GM21367 (cell line): Measurements from ENCODE around the gene OLFM3.

Source experiments
- ATAC-seq: cut with Tn5 transposase; IDR thresholded peaks from one replicate; pipeline ENCODE4 v1.9.1; 2021; ENCODE audit not compliant: unreplicated experiment

The OLFM3 gene

DNA sequence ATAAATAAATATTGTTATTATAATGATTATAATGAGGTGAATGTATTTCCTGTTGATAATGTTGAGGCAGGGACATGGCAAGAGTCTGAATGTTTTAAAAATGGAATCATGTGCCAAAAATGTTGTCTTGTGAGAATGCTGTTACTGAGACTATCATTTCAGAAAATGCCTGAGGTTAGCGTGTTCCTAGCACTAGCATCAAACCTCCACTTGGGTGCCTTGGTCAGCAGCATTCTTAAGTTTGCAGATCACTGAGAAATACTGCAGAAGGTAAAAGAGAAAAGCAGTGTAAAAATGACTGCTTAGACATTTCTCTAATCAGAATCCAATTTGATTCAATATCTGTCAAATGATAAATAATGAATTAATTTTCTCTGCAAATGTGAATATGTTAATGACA is 50.8 kb downstream of the OLFM3 start:
- no peak for ATAC-seq

DNA sequence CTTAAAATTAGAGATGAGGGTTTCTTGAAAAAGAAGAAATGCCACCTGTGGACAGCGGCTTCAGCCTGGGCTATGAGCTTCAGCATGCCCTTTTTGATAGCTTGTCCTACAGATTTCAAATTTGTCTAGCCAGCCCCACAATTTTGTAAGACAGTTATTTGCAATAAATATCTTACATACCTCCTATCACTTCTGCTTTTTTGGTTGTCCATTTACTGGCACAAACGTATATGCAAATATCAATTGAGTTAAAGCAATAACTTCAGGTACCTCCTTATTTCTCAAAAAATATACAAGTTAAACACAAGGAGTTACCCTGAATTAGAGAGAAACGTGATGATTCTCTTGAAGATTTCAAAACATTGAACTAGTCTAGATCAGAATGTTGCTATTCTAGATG is 53.5 kb downstream of the OLFM3 start:
- no peak for ATAC-seq

- ATAC-seq: no peak
These were observed 54.1 kb downstream of the OLFM3 start for GRCh38 chr1:101942516-101943193.

DNA sequence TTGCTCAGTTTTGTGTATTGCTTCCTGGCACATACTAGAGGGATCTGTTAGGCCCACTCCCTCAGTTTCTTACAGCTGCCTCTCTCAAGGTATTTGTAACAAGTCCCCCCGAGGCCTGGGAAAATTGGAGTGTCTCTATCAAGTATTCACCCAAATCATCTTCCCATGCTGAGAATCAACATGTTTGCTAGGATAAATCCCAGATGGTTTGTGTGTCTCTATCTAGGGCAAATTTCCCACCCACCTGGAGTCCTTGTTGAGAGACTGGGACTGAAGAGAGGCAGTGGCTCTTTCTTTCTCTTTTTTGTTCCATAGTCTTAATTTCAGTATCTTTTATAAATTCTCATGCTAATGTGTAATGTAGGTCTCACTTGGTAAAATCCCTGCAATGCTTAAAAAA is 58.0 kb downstream of the OLFM3 start:
- ATAC-seq: no peak

GRCh38 chr1:101929343-101929742 is 67.4 kb downstream of the OLFM3 start:
- ATAC-seq: no peak

GRCh38 chr1:101928829-101929228 is 67.9 kb downstream of the OLFM3 start:
- no peak for ATAC-seq

GRCh38 chr1:101924700-101925099 is 72.0 kb downstream of the OLFM3 start:
- no peak for ATAC-seq

DNA sequence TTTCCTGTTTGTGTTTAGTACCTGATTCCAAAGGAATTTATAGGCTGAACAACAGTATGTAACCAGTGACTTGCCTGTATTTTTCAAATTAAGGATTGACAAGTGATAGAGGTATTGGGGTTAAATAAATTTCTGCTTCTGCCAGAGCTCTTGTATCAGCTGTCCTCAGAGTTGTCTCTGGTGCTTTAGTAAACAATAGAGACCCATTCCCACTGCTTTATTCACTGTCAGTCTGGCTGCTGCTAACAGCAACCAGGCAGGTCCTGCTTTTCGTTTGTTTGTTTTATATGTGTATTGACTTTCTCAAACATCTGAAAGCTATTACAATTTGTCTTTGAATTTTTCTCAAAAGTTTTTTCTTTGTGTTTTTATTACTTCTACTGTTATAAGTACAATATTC is 76.1 kb downstream of the OLFM3 start:
- no peak for ATAC-seq

GRCh38 chr1:101918277-101918676 is 78.4 kb downstream of the OLFM3 start:
- ATAC-seq: no peak

DNA sequence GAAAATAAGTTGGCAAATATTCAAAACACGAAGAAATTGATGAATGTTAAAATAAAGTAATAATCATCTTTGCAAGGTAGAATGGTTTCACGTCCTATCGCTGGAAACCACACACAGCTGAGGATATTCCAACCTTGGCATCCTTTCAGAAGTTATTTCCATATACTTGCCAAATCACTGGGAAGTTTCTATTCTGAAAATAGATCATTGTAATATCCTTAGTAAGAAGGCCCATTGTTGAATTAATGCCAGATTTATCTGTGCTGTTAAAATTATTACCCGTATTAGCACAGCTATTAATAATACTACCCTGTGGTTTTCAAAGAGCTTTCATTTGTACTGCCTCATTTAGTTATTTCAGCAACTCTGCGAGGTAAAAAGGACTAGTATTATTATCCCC is 81.1 kb downstream of the OLFM3 start:
- no peak for ATAC-seq

GRCh38 chr1:101914473-101915242 is 82.1 kb downstream of the OLFM3 start:
- ATAC-seq: no peak

DNA sequence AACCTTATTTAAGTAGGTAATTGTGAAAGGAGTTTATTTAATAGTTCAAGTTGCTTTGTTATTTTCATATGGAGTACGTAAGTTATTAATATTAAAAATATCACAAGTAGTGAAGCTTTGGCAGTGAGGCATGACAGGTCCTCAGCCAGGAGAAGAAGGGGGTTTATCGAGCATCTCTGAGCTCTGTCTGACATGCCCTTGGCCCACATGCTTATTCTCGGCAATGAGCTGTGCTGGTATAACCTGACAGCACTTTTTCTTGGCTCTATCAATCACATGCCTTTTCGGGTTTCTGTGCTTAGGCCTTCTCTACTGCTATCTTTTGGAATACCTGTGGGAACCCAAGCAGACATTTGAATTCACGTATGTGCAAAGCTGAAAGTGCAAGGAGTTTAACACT is 84.8 kb downstream of the OLFM3 start:
- no peak for ATAC-seq

DNA sequence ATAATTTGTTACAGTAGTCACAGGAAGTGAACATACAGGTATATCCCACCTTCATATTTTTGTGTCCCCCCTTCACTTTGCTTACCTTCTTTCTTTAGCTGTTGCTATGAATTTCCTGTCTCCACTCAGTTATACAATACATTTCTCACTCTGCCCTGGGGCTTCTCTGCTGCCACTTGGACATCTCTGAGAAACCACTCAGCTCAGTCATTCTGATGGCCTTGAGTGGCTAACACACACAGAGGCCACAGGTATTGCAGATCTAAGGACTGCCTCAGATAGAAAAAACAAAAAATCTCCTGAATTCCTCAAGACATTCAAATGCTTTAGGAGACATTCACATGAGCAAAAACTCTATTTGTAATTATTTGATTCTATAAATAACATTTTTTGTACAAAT is 87.7 kb downstream of the OLFM3 start:
- ATAC-seq: no peak

DNA sequence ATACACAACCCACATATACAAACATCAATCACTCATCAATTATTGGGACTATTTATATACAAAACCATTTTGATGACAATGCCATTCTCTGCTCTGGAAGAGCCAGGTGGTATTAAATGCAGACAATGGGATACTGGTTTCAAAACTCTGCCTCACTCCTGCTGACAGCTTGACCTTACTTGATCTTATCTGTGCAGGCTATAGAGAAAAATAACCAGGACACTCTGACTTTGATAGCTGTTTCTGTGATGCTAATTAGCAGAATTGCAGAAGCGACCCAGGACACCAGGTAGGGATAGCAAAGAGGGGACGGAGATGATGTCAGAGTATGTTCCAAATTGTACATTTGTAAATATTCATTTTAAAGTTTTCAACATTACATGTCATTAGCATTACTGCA is 89.5 kb downstream of the OLFM3 start:
- ATAC-seq: no peak

GRCh38 chr1:101905283-101905835 is 91.4 kb downstream of the OLFM3 start:
- no peak for ATAC-seq

- ATAC-seq: no peak
These were observed 94.5 kb downstream of the OLFM3 start for GRCh38 chr1:101902199-101902598.

GRCh38 chr1:101898137-101898536 is 98.6 kb downstream of the OLFM3 start:
- ATAC-seq: no peak

GRCh38 chr1:101884621-101885020 is 112.1 kb downstream of the OLFM3 start:
- ATAC-seq: no peak

GRCh38 chr1:101875891-101876290 is 120.8 kb downstream of the OLFM3 start:
- no peak for ATAC-seq

- ATAC-seq: no peak
These were observed 123.1 kb downstream of the OLFM3 start for GRCh38 chr1:101873672-101874071.

GRCh38 chr1:101859941-101860340 is 136.8 kb downstream of the OLFM3 start:
- ATAC-seq: no peak

DNA sequence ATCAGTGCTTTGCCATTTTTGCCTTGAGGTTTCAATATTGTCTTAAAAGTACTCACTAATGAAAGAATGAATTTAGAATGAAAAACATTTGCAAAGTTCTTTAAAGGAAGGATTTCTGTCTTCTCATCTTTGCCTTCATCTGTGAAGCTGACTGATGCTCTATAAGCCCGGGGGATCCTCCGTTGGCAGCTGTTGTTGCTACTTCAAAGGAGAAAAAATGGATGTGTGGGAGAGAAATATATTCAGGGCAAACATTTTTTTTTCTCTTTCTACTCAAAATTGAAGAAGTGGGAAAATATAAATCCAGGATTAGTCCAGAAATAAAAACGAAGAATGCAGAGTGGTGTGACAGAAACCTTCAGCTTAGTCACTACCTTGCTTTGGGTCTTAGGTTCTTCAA is 142.5 kb downstream of the OLFM3 start:
- no peak for ATAC-seq
